Mesodermal cell (in vitro differentiated cells): Measurements from ENCODE around the gene RAP1A.
"Not testable (repeated sequence)": the region's sequence is repeated elsewhere in the genome, so short reads cannot be mapped to it uniquely, and the experiment has no call there.

Experiments
- H3K27ac ChIP-seq: 2 replicates; pipeline ENCODE4 v1.7.0; 2013; ENCODE audit warnings: mild to moderate bottlenecking, low read depth, low read length, moderate library complexity; ENCODE audit not compliant: severe bottlenecking
- H3K36me3 ChIP-seq: 2 replicates; pipeline ENCODE4 v1.7.1; 2013; ENCODE audit warnings: mild to moderate bottlenecking, low read length, moderate library complexity; ENCODE audit not compliant: control insufficient read depth, insufficient read depth
- H3K4me1 ChIP-seq: one replicate; pipeline ENCODE4 v1.7.1; 2013; ENCODE audit warnings: mild to moderate bottlenecking, low read length; ENCODE audit not compliant: insufficient read depth, control insufficient read depth, poor library complexity, severe bottlenecking
- H3K4me3 ChIP-seq: 2 replicates; pipeline ENCODE4 v1.7.0; 2013; ENCODE audit warnings: low read length, control low read depth, mild to moderate bottlenecking; ENCODE audit not compliant: insufficient read depth, poor library complexity, severe bottlenecking; ENCODE audit errors: extremely low read depth
- H3K9me3 ChIP-seq: 2 replicates; pipeline ENCODE4 v1.7.1; 2013; ENCODE audit warnings: mild to moderate bottlenecking, low read length, moderate library complexity; ENCODE audit not compliant: control insufficient read depth
- WGBS, 2 experiments: methylation state at CpG; one replicate each; pipeline ENCODE4 v1.1.5; 2013; ENCODE audit warnings: missing lambda C conversion rate in 2 of 2; ENCODE audit not compliant: insufficient coverage in 2 of 2; 5-methylcytosine and 5-hydroxymethylcytosine counted together

The RAP1A gene

GRCh38 chr1:111630567-111630966 is 11.0 kb downstream of the RAP1A start:
- WGBS, 2 experiments: 80% methylated on average over 1 of the region's 2 CpGs
- Histone ChIP-seq H3K4me3 (no peak overlapping the region), H3K9me3 (no peaks in the 10 kb centered on the region), H3K4me1 (no peaks in the 10 kb centered on the region), H3K36me3 (peaks cover 3% of the 10 kb centered on the region), H3K27ac (no peak overlapping the region)

GRCh38 chr1:111631502-111631901 is 11.9 kb downstream of the RAP1A start:
- no peaks in the 10 kb centered on the region for H3K9me3 ChIP-seq
- no peak overlapping the region for H3K27ac ChIP-seq
- H3K4me1 ChIP-seq: no peaks in the 10 kb centered on the region
- no CpG with 5 or more reads among the region's 2 CpGs for WGBS, 2 experiments
- no peak overlapping the region for H3K4me3 ChIP-seq
- H3K36me3 ChIP-seq: peaks cover 4% of the 10 kb centered on the region

GRCh38 chr1:111632771-111633170 is 13.2 kb downstream of the RAP1A start:
- 80 to 98% methylated on average over 1 to 4 of the region's 4 CpGs for WGBS, 2 experiments
- H3K27ac ChIP-seq, H3K9me3 ChIP-seq, H3K4me1 ChIP-seq, H3K36me3 ChIP-seq, H3K4me3 ChIP-seq: not testable (repeated sequence)

GRCh38 chr1:111633736-111634247 is 14.2 kb downstream of the RAP1A start:
- no peaks in the 10 kb centered on the region for H3K4me1 ChIP-seq
- H3K9me3 ChIP-seq: no peaks in the 10 kb centered on the region
- H3K27ac ChIP-seq: no peak overlapping the region
- no peak overlapping the region for H3K4me3 ChIP-seq
- no CpG with 5 or more reads among the region's 1 CpG for WGBS, 2 experiments
- peaks cover 4% of the 10 kb centered on the region for H3K36me3 ChIP-seq

- no peak overlapping the region for H3K4me3 ChIP-seq
- no peak overlapping the region for H3K27ac ChIP-seq
- H3K4me1 ChIP-seq: no peaks in the 10 kb centered on the region
- no peaks in the 10 kb centered on the region for H3K9me3 ChIP-seq
- peaks cover 4% of the 10 kb centered on the region for H3K36me3 ChIP-seq
- WGBS, 2 experiments: 100% methylated on average over 1 of the region's 2 CpGs
Observed at GRCh38 chr1:111635324-111636009, 15.9 kb downstream of the RAP1A start.

- Histone ChIP-seq H3K4me1 (no peaks in the 10 kb centered on the region), H3K4me3 (no peak overlapping the region), H3K9me3 (peaks cover 4% of the 10 kb centered on the region), H3K27ac (no peak overlapping the region), H3K36me3 (peaks cover 4% of the 10 kb centered on the region)
- 80 to 100% methylated on average over 1 to 2 of the region's 4 CpGs for WGBS, 2 experiments
Observed at GRCh38 chr1:111638320-111638719, 18.7 kb downstream of the RAP1A start.

- Histone ChIP-seq H3K4me1 (no peaks in the 10 kb centered on the region), H3K4me3 (no peak overlapping the region), H3K27ac (no peak overlapping the region), H3K9me3 (peaks cover 8% of the 10 kb centered on the region), H3K36me3 (peaks cover 8% of the 10 kb centered on the region)
- 80% methylated on average over 1 of the region's 3 CpGs; no CpG with 5 or more reads in 1 of the 2 experiments for WGBS, 2 experiments
Observed at GRCh38 chr1:111639602-111640198, 20.1 kb downstream of the RAP1A start.

- Histone ChIP-seq H3K9me3 (peaks cover 11% of the 10 kb centered on the region), H3K27ac (no peak overlapping the region), H3K4me3 (no peak overlapping the region), H3K4me1 (no peaks in the 10 kb centered on the region), H3K36me3 (peaks cover 5% of the 10 kb centered on the region)
- WGBS, 2 experiments: 100% methylated on average over 1 of the region's 2 CpGs; no CpG with 5 or more reads in 1 of the 2 experiments
Observed at GRCh38 chr1:111643097-111643496, 23.5 kb downstream of the RAP1A start.

- Histone ChIP-seq H3K4me3 (no peak overlapping the region), H3K27ac (no peak overlapping the region), H3K36me3 (peaks cover 9% of the 10 kb centered on the region), H3K4me1 (no peaks in the 10 kb centered on the region), H3K9me3 (peaks cover 11% of the 10 kb centered on the region)
- 94 to 100% methylated on average over 1 to 2 of the region's 3 CpGs for WGBS, 2 experiments
Observed at GRCh38 chr1:111643696-111644095, 24.1 kb downstream of the RAP1A start.

- no CpG with 5 or more reads among the region's 1 CpG for WGBS, 2 experiments
- peaks cover 11% of the 10 kb centered on the region for H3K9me3 ChIP-seq
- H3K27ac ChIP-seq: no peak overlapping the region
- H3K36me3 ChIP-seq: peaks cover 10% of the 10 kb centered on the region
- H3K4me3 ChIP-seq: no peak overlapping the region
- H3K4me1 ChIP-seq: no peaks in the 10 kb centered on the region
Observed at GRCh38 chr1:111644506-111644905, 24.9 kb downstream of the RAP1A start.

GRCh38 chr1:111647736-111648135 is 28.1 kb downstream of the RAP1A start:
- WGBS, 2 experiments: no CpG with 5 or more reads among the region's 1 CpG
- Histone ChIP-seq H3K27ac (no peak overlapping the region), H3K4me3 (no peak overlapping the region), H3K9me3 (peaks cover 11% of the 10 kb centered on the region), H3K4me1 (no peaks in the 10 kb centered on the region), H3K36me3 (peaks cover 10% of the 10 kb centered on the region)
